Osteoblast (primary cell): ENCODE results near the gene RGS10. TPM values are rescaled to one million over a fixed set of nuclear protein-coding genes. Genes with fewer than 3 reads are reported as not detected.

Experiments used
- DNase-seq: peaks from one replicate; pipeline ENCODE4 v3.0.0; 2011; ENCODE audit warnings: low spot score, mixed read lengths; ENCODE audit not compliant: insufficient read length; ENCODE audit errors: missing footprints
- H2AFZ ChIP-seq: 2 replicates; pipeline ENCODE4 v1.6.0; 2011; ENCODE audit warnings: mild to moderate bottlenecking, low read length
- H3K27ac ChIP-seq: 2 replicates; pipeline ENCODE4 v1.5.1; 2011; ENCODE audit warnings: mild to moderate bottlenecking, low read depth, low read length, moderate library complexity
- H3K27me3 ChIP-seq: 2 replicates; pipeline ENCODE4 v1.6.0; 2012; ENCODE audit warnings: mild to moderate bottlenecking, control low read depth, inconsistent platforms, low read length, moderate library complexity; ENCODE audit not compliant: insufficient read depth
- H3K36me3 ChIP-seq: 2 replicates; pipeline ENCODE4 v1.5.1; 2011; ENCODE audit warnings: mild to moderate bottlenecking, low read length, control low read depth, moderate library complexity; ENCODE audit not compliant: insufficient read depth
- H3K4me1 ChIP-seq: 2 replicates; pipeline ENCODE4 v1.5.1; 2011; ENCODE audit warnings: mild to moderate bottlenecking, low read length, control low read depth, moderate library complexity; ENCODE audit not compliant: insufficient read depth
- H3K4me2 ChIP-seq: 2 replicates; pipeline ENCODE4 v1.6.0; 2011; ENCODE audit warnings: mild to moderate bottlenecking, low read length; ENCODE audit not compliant: insufficient read depth
- H3K4me3 ChIP-seq: fragments of 200-600 bp; sonication (generic); 3 replicates; pipeline ENCODE4 v1.5.1; 2012; ENCODE audit warnings: mild to moderate bottlenecking, low read length, inconsistent platforms; ENCODE audit not compliant: insufficient read depth
- H3K79me2 ChIP-seq: 2 replicates; pipeline ENCODE4 v1.6.0; 2012; ENCODE audit warnings: mild to moderate bottlenecking, low read length, control low read depth, inconsistent platforms; ENCODE audit not compliant: insufficient read depth
- H3K9me3 ChIP-seq: 2 replicates; pipeline ENCODE4 v1.5.1; 2011; ENCODE audit warnings: low read depth, low read length, control low read depth
- H4K20me1 ChIP-seq: 2 replicates; pipeline ENCODE4 v1.6.0; 2012; ENCODE audit warnings: mild to moderate bottlenecking, low read length, control low read depth; ENCODE audit not compliant: insufficient read depth
- CTCF ChIP-seq: IDR thresholded peaks from 2 replicates; pipeline ENCODE4 v1.5.1; 2011; ENCODE audit warnings: mild to moderate bottlenecking, low read depth, low read length, moderate library complexity; ENCODE audit errors: extremely low read depth
- total RNA-seq: library from RNA; depleted of rRNA; stranded (reverse); fragments of >200 nt; gene quantifications from 2 replicates; pipeline ENCODE4 v1.2.3, GENCODE V29; 2012

Gene RGS10
- total RNA-seq, 1 donor = 29.3 TPM

GRCh38 chr10:119483001-119483400, 59.5 kb downstream of the RGS10 start:
- Histone ChIP-seq H3K9me3 (no peaks in the 10 kb centered on the region), H2AFZ (no peak overlapping the region), H3K4me3 (no peak overlapping the region), H3K4me1 (no peaks in the 10 kb centered on the region), H3K79me2 (no peaks in the 10 kb centered on the region), H3K27me3 (peaks cover 22% of the 10 kb centered on the region), H3K36me3 (no peaks in the 10 kb centered on the region), H3K4me2 (no peak overlapping the region), H3K27ac (no peak overlapping the region), H4K20me1 (no peaks in the 10 kb centered on the region)
- no peak for DNase-seq
- no peak for TF ChIP-seq CTCF

- Histone ChIP-seq H3K27me3 (peaks cover 32% of the 10 kb centered on the region), H3K36me3 (no peaks in the 10 kb centered on the region), H3K9me3 (no peaks in the 10 kb centered on the region), H3K27ac (no peak overlapping the region), H3K79me2 (no peaks in the 10 kb centered on the region), H3K4me2 (no peak overlapping the region), H4K20me1 (no peaks in the 10 kb centered on the region), H2AFZ (no peak overlapping the region), H3K4me1 (no peaks in the 10 kb centered on the region), H3K4me3 (no peak overlapping the region)
- no peak for DNase-seq
- no peak for TF ChIP-seq CTCF
Measured at GRCh38 chr10:119481781-119482426, 60.6 kb downstream of the RGS10 start.

GRCh38 chr10:119480667-119481066, 61.9 kb downstream of the RGS10 start:
- no peak for DNase-seq
- no peaks in the 10 kb centered on the region for H3K9me3 ChIP-seq
- H3K27me3 ChIP-seq = peaks cover 42% of the 10 kb centered on the region
- no peak overlapping the region for H3K27ac ChIP-seq
- H3K79me2 ChIP-seq = no peaks in the 10 kb centered on the region
- no peak overlapping the region for H3K4me2 ChIP-seq
- H4K20me1 ChIP-seq = no peaks in the 10 kb centered on the region
- no peak overlapping the region for H2AFZ ChIP-seq
- H3K4me3 ChIP-seq = no peak overlapping the region
- H3K36me3 ChIP-seq = no peaks in the 10 kb centered on the region
- H3K4me1 ChIP-seq = no peaks in the 10 kb centered on the region
- no peak for TF ChIP-seq CTCF

- no peaks in the 10 kb centered on the region for H3K36me3 ChIP-seq
- H4K20me1 ChIP-seq = no peaks in the 10 kb centered on the region
- no peak for DNase-seq
- H3K4me2 ChIP-seq = peak overlapping the region; percentile 17
- no peak overlapping the region for H2AFZ ChIP-seq
- H3K79me2 ChIP-seq = no peaks in the 10 kb centered on the region
- no peak for TF ChIP-seq CTCF
- peaks cover 51% of the 10 kb centered on the region for H3K27me3 ChIP-seq
- H3K9me3 ChIP-seq = no peaks in the 10 kb centered on the region
- H3K4me1 ChIP-seq = no peaks in the 10 kb centered on the region
- H3K4me3 ChIP-seq = no peak overlapping the region
- no peak overlapping the region for H3K27ac ChIP-seq
Measured at GRCh38 chr10:119479532-119479931, 63.0 kb downstream of the RGS10 start.
